GM21576 (cell line): Measurements from ENCODE around the gene SULF2.

Source experiments
- ATAC-seq: cut with Tn5 transposase; IDR thresholded peaks from one replicate; pipeline ENCODE4 v1.9.1; 2021; ENCODE audit warnings: mild to moderate bottlenecking, moderate library complexity; ENCODE audit not compliant: unreplicated experiment

The SULF2 gene

GRCh38 chr20:47785854-47786764, 828 bp upstream of the SULF2 start:
- ATAC-seq = no peak

- ATAC-seq = no peak
Observed at GRCh38 chr20:47784599-47785310, 526 bp downstream of the SULF2 start.

GRCh38 chr20:47783828-47784598, 1.3 kb downstream of the SULF2 start:
- ATAC-seq = no peak

GRCh38 chr20:47782920-47783552, 2.2 kb downstream of the SULF2 start:
- ATAC-seq = no peak

- ATAC-seq = no peak
Observed at GRCh38 chr20:47782076-47782475, 3.2 kb downstream of the SULF2 start.

GRCh38 chr20:47781632-47782031, 3.6 kb downstream of the SULF2 start:
- ATAC-seq = no peak

GRCh38 chr20:47780720-47781389, 4.4 kb downstream of the SULF2 start:
- ATAC-seq = no peak

- no peak for ATAC-seq
Observed at GRCh38 chr20:47778398-47779354, 6.6 kb downstream of the SULF2 start.

GRCh38 chr20:47777220-47777619, 8.1 kb downstream of the SULF2 start:
- no peak for ATAC-seq

GRCh38 chr20:47776639-47777038, 8.6 kb downstream of the SULF2 start:
- no peak for ATAC-seq

GRCh38 chr20:47775841-47776240, 9.4 kb downstream of the SULF2 start:
- no peak for ATAC-seq

GRCh38 chr20:47775039-47775438, 10.2 kb downstream of the SULF2 start:
- ATAC-seq = no peak

GRCh38 chr20:47774131-47774777, 11.0 kb downstream of the SULF2 start:
- ATAC-seq = no peak

- no peak for ATAC-seq
Observed at GRCh38 chr20:47773371-47773786, 11.9 kb downstream of the SULF2 start.

- no peak for ATAC-seq
Observed at GRCh38 chr20:47770935-47771334, 14.3 kb downstream of the SULF2 start.

GRCh38 chr20:47768016-47768824, 17.1 kb downstream of the SULF2 start:
- no peak for ATAC-seq

GRCh38 chr20:47765691-47766594, 19.3 kb downstream of the SULF2 start:
- ATAC-seq = no peak
